GM19324 (cell line): ENCODE data around the gene TRIM24.
"Not testable (repeated sequence)": the region's sequence is repeated elsewhere in the genome, so short reads cannot be mapped to it uniquely, and the experiment has no call there.

Experiments used
- ATAC-seq: cut with Tn5 transposase; IDR thresholded peaks from one replicate; pipeline ENCODE4 v1.9.1; 2021; ENCODE audit warnings: mild to moderate bottlenecking, moderate library complexity; ENCODE audit not compliant: unreplicated experiment, low FRiP score

Gene TRIM24

GRCh38 chr7:138460176-138460648 lies at the start of gene TRIM24:
TSS of gene TRIM24 (plus strand) at chr7:138460259. CDS start at chr7:138460549, 290 bp downstream.
- ATAC-seq, result peak; percentile 84

DNA sequence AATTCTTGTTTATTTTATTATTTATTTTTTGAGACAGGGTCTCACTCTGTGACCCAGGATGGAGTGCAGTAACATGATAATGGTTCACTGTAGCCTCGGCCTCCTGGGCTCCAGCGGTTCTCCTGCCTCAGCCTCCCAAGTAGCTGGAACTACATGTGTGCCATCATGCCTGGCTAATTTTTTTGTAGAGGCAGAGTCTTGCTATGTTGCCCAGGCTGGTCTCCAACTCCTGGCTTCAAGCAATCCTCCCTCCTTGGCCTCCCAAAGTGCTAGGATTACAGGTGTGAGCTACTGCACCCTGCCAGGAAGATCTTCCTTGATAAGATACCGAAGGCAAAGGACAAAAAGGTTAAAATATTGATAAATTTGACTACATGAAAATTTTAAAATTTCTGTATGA lies 48.0 kb upstream of the TRIM24 start:
- ATAC-seq, result not testable (repeated sequence)

- not testable (repeated sequence) for ATAC-seq
Measured at GRCh38 chr7:138412921-138413320, 47.1 kb upstream of the TRIM24 start.

DNA sequence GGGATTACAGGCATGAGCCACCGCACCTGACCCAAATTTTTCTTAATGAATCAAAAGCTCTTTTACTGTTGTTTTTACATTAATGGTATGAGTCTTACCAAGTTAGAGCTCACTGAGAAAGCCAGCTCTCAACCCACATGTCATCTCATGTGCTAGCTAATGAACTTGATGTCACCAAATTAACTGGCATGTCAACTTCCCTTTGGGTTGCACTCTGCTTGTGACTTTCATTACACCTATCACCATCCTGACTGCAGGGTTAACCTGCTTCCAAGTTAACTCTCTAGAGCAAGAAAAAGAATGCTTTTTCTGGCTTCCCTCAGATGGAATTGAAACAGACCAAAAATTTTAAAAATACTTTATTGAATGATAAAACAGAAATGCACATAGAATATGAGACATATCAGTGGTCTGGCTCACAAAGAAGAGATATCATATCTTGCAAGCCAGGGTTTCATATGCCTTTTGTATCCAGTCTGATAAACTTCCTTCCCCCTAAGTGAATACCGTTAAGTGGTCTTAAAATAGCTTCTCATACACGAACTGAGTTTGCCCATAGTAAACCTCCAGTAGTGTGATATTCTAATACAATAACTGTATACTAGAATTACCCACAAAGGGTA lies 42.9 kb upstream of the TRIM24 start:
- no peak for ATAC-seq

DNA sequence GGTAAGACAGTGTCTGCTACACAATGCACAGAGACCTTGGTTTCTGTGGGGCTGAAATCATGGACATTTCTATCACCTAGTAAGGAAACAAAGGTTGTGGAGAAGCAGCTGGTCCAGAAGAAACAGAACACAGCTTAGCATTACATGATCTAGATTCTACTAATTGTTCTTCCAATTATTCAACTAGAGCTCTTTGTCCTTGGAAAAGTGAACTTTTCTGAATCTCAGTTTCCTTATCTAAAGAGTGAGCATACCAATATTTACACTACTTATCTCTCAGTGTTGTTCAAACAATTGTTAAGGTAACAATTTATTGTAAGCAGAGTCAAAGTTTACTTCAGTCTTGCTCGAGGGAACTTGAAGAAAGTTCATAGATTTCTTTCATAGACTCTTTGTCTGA lies 42.3 kb upstream of the TRIM24 start:
- no peak for ATAC-seq

DNA sequence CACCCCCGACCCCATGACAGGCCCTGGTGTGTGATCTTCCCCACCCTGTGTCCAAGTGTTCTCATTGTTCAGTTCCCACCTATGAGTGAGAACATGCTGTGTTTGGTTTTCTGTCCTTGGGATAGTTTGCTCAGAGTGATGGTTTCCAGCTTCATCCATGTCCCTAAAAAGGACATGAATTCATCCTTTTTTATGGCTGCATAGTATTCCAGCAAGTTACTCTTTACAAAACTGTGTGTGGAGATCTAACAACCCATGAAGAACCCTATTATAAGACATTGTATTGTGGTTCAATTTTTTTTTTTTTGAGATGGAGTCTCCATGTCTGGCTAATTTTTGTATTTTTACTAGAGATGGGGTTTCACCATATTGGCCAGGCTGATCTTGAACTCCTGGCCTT lies 41.7 kb upstream of the TRIM24 start:
- ATAC-seq, result not testable (repeated sequence)

DNA sequence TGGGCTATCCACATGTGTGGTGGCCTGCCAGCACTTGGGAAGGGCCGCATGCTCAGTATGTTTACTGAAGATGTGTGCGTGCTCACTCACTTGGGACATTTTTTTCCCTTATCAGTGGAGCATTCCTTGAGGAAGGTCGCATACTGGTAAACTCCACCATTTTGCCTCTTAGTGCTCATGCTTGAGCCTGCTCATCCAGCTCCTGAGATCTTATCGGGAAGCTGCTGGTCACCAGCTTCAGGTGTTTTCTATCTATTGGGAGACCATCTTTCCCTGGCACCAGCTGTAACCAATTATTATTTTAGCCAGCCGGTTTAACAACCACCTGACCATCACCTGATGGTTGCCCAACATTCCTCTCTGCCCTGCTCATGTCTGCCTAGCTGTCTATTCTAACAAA lies 35.0 kb upstream of the TRIM24 start:
- ATAC-seq, result no peak

DNA sequence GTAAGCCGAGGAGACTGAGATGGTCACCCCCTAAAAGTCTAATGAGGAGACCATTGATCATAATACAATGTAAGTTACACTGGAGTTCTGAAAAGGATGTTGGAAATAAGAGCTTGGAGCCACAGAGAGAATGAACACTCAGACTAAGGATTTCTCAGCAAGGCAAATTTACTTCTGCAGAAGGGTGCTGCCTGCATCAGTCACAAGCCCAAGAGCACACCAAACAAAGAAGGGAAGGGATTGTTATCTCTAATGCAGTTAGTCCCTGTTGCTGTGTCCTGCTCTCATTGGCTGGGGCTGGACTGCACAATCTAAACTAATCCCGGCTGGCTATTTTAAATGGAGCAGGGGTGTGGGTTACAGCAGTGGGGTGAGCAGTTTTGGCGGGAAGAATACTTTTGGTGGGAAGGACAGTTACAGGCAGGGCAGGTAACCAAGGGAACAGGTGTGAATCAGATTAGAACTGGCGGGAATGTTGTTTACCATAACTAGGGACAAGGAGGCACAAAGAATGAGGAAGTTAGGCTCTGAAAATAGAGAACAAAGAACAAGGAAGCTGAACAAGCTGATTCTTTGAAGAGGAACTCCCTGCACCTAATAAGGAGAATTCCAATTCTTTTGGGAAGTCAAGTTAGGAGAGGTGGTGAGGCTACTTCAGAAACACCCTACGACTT lies 30.3 kb upstream of the TRIM24 start:
- no peak for ATAC-seq

GRCh38 chr7:138431517-138431916 lies 28.5 kb upstream of the TRIM24 start:
- ATAC-seq, result no peak

DNA sequence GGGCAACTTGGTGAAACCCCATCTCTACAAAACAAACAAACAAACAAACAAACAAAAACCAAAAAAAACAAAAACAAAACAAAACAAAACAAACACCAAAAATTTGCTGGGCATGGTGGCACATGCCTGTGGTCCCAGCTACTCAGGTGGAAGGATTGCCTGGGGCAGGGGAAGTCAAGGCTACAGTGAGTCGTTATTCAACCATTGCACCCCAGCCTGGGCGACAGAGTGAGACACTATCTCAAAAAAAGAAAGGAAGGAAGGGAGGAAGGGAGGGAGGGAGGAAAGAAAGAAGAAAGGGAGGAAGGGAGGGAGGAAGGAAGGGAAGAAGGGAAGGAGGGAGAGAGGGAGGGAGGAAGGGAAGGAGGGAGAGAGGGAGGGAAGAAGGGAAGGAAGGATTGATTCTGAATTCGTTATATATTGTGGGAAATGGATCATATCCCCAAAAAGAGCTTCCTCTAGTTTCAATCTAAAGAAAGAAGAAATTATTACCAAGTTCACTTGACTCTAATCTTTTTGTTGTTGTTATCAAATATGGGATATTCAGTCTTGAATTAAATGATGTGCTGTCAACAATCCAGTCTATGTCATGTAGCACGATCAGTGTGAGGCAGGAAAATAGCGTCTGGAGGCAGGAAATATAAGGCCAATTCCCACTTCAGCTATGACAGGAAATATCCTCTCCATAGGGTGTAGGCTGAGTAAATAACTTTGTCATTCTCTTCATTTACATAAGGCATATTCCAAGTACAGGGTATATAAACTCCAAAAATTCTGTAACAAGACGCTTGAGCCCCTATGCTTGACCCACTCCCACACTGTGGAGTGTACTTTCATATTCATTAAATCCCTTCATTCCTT lies 26.2 kb upstream of the TRIM24 start:
- no peak for ATAC-seq

DNA sequence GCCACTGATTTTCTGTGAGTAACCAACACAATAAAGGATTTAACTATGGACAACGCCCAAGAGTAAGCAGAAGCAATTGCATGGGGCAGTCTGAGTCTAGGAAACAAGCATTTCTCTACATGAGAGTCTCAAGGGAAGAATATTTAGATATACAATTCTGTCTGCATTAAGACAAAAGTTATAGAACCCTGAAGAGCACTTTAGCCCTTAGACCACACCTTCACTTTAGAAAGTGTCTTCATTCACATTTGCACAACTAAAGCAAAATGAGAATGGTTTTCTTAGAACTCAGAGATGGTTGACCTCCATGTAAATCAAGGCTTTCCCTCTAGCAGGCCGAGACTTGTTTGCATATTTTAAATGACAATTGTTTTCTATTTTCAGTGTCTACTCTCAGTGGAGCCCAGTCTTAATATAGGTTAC lies 25.5 kb upstream of the TRIM24 start:
- no peak for ATAC-seq

- ATAC-seq, result no peak
Measured at GRCh38 chr7:138435231-138435919, 24.7 kb upstream of the TRIM24 start.

DNA sequence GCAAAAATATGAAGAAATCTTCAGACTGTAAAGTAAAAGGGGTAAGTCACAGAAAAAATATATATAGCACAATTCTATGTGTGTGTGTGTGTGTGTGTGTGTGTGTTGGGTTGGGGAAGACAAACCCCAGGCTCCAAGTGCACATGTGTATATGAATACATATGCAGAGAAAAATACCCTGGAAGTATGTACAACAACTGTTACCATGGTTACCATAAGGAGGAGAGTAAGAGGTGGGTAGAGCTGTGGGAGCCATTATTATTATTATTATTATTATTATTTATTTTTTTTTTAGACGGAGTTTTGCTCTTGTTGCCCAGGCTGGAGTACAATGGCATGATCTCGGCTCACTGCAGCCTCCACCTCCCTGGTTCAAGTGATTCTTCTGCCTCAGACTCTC lies 23.7 kb upstream of the TRIM24 start:
- ATAC-seq, result no peak

- ATAC-seq, result no peak
Measured at GRCh38 chr7:138440460-138440859, 19.6 kb upstream of the TRIM24 start.

- ATAC-seq, result no peak
Measured at GRCh38 chr7:138442822-138443221, 17.2 kb upstream of the TRIM24 start.

DNA sequence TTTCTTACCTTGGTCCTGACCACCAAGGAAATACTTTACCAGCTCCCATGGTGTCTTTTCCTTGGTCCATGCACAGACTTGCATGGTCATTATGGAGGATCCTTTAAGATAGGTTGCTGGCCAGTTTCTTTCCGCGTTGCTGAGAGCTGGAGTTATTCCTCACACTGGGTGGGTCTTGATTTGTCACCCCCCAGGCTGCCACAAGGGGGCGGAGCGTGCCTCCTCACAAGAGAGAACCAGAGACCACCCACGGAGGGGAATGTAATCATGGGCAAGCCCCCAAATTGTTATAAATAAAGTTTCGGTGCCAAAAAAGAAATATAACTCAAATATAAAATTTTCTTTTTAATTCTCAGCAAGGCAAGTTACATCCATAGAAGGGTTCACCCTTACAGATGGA lies 10.5 kb upstream of the TRIM24 start:
- no peak for ATAC-seq

DNA sequence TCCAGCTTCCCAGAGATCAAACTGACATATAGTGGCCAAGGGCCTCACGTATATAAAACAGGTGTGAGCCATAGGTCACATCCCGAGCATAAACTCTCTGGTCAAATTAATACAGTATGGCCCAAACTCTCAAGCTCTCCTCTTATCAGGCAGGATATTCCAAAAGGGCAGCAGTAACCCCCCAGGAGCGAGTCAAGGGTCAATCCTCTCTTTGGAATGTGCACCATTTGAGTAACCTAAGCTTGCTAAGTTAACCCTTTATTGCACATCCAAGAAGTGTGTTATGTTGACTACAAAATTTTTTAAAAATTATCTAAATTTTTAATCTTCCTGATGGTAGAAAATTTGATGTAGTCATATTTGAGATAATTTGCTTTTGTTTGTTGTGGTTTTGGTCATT lies 4.5 kb upstream of the TRIM24 start:
- no peak for ATAC-seq

DNA sequence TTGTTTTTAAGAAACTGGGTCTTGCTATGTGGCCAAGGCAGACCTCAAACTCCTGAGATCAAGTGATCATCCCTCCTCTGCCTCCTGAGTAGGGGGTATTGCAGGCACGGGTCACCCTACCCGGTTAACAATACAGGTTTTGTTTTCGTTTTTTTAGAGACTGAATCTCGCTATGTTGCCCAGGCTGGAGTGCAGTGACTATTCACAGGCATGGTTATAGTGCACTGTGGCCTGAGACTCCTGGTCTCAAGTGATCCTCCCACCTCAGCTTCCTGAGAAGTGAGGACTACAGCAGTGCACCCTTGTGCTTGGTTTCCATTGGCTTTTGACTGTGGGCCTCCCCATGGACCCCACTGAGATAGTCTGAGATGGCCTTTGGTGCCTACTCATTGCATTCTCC lies 3.8 kb upstream of the TRIM24 start:
- no peak for ATAC-seq

DNA sequence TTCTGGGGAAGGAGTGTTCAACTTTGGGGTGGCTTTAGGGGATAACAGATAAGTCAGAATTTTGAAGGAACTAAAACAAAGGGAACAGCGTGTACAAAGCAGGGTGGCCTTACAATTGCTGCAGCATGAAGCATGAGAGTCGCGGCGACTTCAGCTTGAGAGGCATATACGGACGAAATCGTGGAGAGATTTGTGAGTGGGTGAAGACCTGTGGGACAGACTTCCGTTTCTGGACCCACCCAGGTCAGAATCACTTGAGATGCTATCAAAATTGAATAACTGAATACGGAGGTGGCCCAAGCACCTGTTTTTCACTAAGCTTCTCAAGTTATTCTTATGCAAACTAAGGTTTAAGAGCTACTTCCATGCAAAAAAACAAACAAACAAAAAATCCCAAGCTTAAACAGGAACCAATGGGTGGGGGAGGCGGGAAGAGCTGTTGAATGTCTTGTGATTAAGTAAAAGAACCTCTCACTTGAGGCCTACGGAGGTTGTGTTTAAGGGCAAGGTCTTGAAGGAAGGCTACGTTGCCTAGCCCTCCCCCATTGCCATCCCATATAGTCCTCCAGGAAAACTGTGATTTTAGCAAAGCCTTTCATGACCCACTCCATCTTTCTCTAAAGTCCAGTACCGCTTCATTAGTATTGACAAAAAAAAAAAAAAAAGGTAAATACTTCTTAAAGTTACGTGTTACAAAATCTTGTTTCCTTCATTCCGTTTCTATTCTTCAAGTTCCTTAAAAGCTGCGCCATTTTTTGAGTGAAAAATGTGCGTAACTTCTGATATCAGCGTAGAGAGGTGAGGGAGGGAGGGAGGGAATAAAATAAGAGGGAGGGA lies 1.3 kb upstream of the TRIM24 start:
- no peak for ATAC-seq
